GM23338 (cell line): Measurements from ENCODE around the gene HEXA. TPM values are rescaled to one million over a fixed set of nuclear protein-coding genes. Genes with fewer than 3 reads are reported as not detected.

ENCODE experiments used
- ATAC-seq: fragments of 200-7000 bp; cut with Tn5 transposase; 3 replicates; pipeline ENCODE4 v1.9.1; 2020
- DNase-seq: peaks from one replicate; pipeline ENCODE4 v3.0.0-alpha.2; 2015; ENCODE audit warnings: low spot score
- H2AFZ ChIP-seq: fragments of 200-600 bp; sonication (generic); 2 replicates; pipeline ENCODE4 v1.8.0; 2016; ENCODE audit warnings: antibody characterized with exemption, mild to moderate bottlenecking, moderate library complexity
- H3F3A ChIP-seq: fragments of 200-600 bp; sonication (generic); replicated peaks from 2 replicates; pipeline ENCODE4 v1.8.0; 2017; ENCODE audit warnings: antibody characterized with exemption, mixed run types, low read depth
- H3K27ac ChIP-seq: fragments of 200-600 bp; sonication (generic); 2 replicates; pipeline ENCODE4 v1.6.1; 2016; ENCODE audit warnings: low read depth
- H3K27me3 ChIP-seq: fragments of 200-600 bp; sonication (generic); 2 replicates; pipeline ENCODE4 v1.8.0; 2016; ENCODE audit warnings: mild to moderate bottlenecking, mixed run types, moderate library complexity; ENCODE audit not compliant: insufficient read depth
- H3K36me3 ChIP-seq: fragments of 200-600 bp; sonication (generic); 2 replicates; pipeline ENCODE4 v1.8.0; 2016; ENCODE audit warnings: mild to moderate bottlenecking; ENCODE audit not compliant: insufficient read depth
- H3K4me1 ChIP-seq: fragments of 200-600 bp; sonication (generic); 2 replicates; pipeline ENCODE4 v1.8.0; 2016; ENCODE audit warnings: mild to moderate bottlenecking, moderate library complexity; ENCODE audit not compliant: insufficient read depth
- H3K4me2 ChIP-seq: fragments of 200-600 bp; sonication (generic); 2 replicates; pipeline ENCODE4 v1.7.1; 2017; ENCODE audit warnings: mixed run types
- H3K4me3 ChIP-seq: fragments of 200-600 bp; sonication (generic); 2 replicates; pipeline ENCODE4 v1.6.1; 2016; ENCODE audit warnings: mixed run types
- H3K79me2 ChIP-seq: fragments of 200-600 bp; sonication (generic); replicated peaks from 2 replicates; pipeline ENCODE4 v1.8.0; 2017; ENCODE audit warnings: mild to moderate bottlenecking; ENCODE audit not compliant: insufficient read depth
- H3K9me2 ChIP-seq: fragments of 200-600 bp; sonication (generic); 2 replicates; pipeline ENCODE4 v1.8.0; 2017; ENCODE audit not compliant: insufficient read depth
- H4K20me1 ChIP-seq: fragments of 200-600 bp; sonication (generic); replicated peaks from 2 replicates; pipeline ENCODE4 v1.8.0; 2017; ENCODE audit warnings: mild to moderate bottlenecking; ENCODE audit not compliant: insufficient read depth
- H3K27ac Mint-ChIP-seq: 2 replicates; pipeline ENCODE4 v1.8.0; 2020; ENCODE audit warnings: inconsistent platforms, mild to moderate bottlenecking, moderate library complexity, mixed read lengths
- H3K27me3 Mint-ChIP-seq: 3 replicates; pipeline ENCODE4 v1.8.0; 2022; ENCODE audit warnings: low read depth, mild to moderate bottlenecking, moderate library complexity, mixed read lengths, inconsistent platforms; ENCODE audit not compliant: insufficient read depth, poor library complexity
- H3K36me3 Mint-ChIP-seq: 3 replicates; pipeline ENCODE4 v1.8.0; 2021; ENCODE audit warnings: low read depth, mild to moderate bottlenecking, inconsistent platforms, moderate library complexity, mixed read lengths
- H3K4me1 Mint-ChIP-seq: 3 replicates; pipeline ENCODE4 v1.8.0; 2020; ENCODE audit warnings: mild to moderate bottlenecking, inconsistent platforms, mixed read lengths
- H3K4me3 Mint-ChIP-seq: 3 replicates; pipeline ENCODE4 v1.8.0; 2021; ENCODE audit warnings: moderate library complexity, mild to moderate bottlenecking, inconsistent platforms, mixed read lengths
- H3K9me3 Mint-ChIP-seq: 3 replicates; pipeline ENCODE4 v1.8.0; 2020; ENCODE audit warnings: moderate library complexity, mild to moderate bottlenecking, inconsistent platforms, mixed read lengths
- CREB1 ChIP-seq: fragments of 250-450 bp; sonication (Bioruptor Pico); IDR thresholded peaks from 2 replicates; pipeline ENCODE4 v1.5.0; 2020; ENCODE audit warnings: low read depth, mild to moderate bottlenecking, moderate library complexity
- EZH2 ChIP-seq: fragments of 200-600 bp; sonication (generic); IDR thresholded peaks from one replicate; pipeline ENCODE4 v1.8.0; 2017; ENCODE audit warnings: antibody characterized with exemption, mild to moderate bottlenecking, low read depth; ENCODE audit not compliant: unreplicated experiment
- EZH2phosphoT487 ChIP-seq: fragments of 200-600 bp; sonication (generic); IDR thresholded peaks from one replicate; pipeline ENCODE4 v1.8.1; 2018; ENCODE audit warnings: antibody characterized with exemption; ENCODE audit not compliant: unreplicated experiment
- JUNB ChIP-seq: IDR thresholded peaks from one replicate; pipeline ENCODE4 v1.6.1; 2016; ENCODE audit warnings: antibody characterized with exemption; ENCODE audit not compliant: unreplicated experiment
- NANOG ChIP-seq: IDR thresholded peaks from 2 replicates; pipeline ENCODE4 v1.6.1; 2016; ENCODE audit warnings: antibody characterized with exemption, borderline replicate concordance
- POLR2AphosphoS5 ChIP-seq: IDR thresholded peaks from 2 replicates; pipeline ENCODE4 v1.6.1; 2016; ENCODE audit warnings: antibody characterized with exemption, low read depth
- REST ChIP-seq: IDR thresholded peaks from one replicate; pipeline ENCODE4 v1.6.1; 2018; ENCODE audit warnings: antibody characterized with exemption; ENCODE audit not compliant: unreplicated experiment
- ZNF114 ChIP-seq: fragments of 250-450 bp; sonication (Bioruptor Pico); IDR thresholded peaks from 2 replicates; pipeline ENCODE4 v1.5.0; 2020; ENCODE audit warnings: mild to moderate bottlenecking, moderate library complexity
- ZNF462 ChIP-seq: fragments of 250-450 bp; sonication (Bioruptor Pico); IDR thresholded peaks from 2 replicates; pipeline ENCODE4 v1.5.0; 2020; ENCODE audit warnings: mild to moderate bottlenecking, moderate library complexity
- polyA plus RNA-seq: library from polyadenylated mRNA; unstranded; fragments of >200 nt; fragmentation: Nextera tagmentation; extraction: Ambion mirVana; gene quantifications from 2 replicates; pipeline ENCODE4 v1.2.1, GENCODE V29; 2016
- total RNA-seq: library from RNA; depleted of rRNA; stranded (reverse); fragments of >200 nt; shearing (Covaris generic); gene quantifications from 2 replicates; pipeline ENCODE4 v1.2.3, GENCODE V29; 2014

The HEXA gene
- total and polyA plus RNA-seq, 2 experiments from 2014 or later, result 43.0 to 43.8 TPM

GRCh38 chr15:72354496-72354895 is 21.3 kb downstream of the HEXA start:
- Histone ChIP-seq H3K4me1 (no peaks in the 10 kb centered on the region), H3K4me2 (no peak overlapping the region), H3K9me2 (no peaks in the 10 kb centered on the region), H4K20me1 (peaks cover 5% of the 10 kb centered on the region; the same call in 1 of the 2 replicates), H3K79me2 (no peaks in the 10 kb centered on the region), H3K4me3 (no peak overlapping the region), H3K36me3 (0 out of 2 replicates have a peak, but pooled peaks cover 4% of the 10 kb centered on the region), H2AFZ (no peak overlapping the region), H3F3A (no peaks in the 10 kb centered on the region), H3K27me3 (no peaks in the 10 kb centered on the region), H3K27ac (no peak overlapping the region)
- Mint-ChIP-seq H3K27me3 (peaks cover 4% of the 10 kb centered on the region), H3K4me3 (no peak overlapping the region), H3K36me3 (peaks cover 5% of the 10 kb centered on the region; the same call in 1 of the 3 replicates), H3K27ac (no peak overlapping the region), H3K4me1 (no peaks in the 10 kb centered on the region), H3K9me3 (no peaks in the 10 kb centered on the region)
- DNase-seq, result no peak
- TF ChIP-seq POLR2AphosphoS5 (no peak), EZH2 (no peak), ZNF114 (CRISPR knock-in tag) (no peak), ZNF462 (no peak), EZH2phosphoT487 (no peak), CREB1 (CRISPR knock-in tag) (no peak), JUNB (no peak), REST (no peak), NANOG (no peak)
- ATAC-seq, result no peak
